ENCODE results near the gene HAAO. TPM values are rescaled to one million over a fixed set of nuclear protein-coding genes. Genes with fewer than 3 reads are reported as not detected.

HAAO gene
- total and polyA plus RNA-seq, 2 of the 13 experiments (the other 11 are each of a cell fraction or from before 2014, with no cell fraction given): 36.1 to 42.7 TPM

DNA sequence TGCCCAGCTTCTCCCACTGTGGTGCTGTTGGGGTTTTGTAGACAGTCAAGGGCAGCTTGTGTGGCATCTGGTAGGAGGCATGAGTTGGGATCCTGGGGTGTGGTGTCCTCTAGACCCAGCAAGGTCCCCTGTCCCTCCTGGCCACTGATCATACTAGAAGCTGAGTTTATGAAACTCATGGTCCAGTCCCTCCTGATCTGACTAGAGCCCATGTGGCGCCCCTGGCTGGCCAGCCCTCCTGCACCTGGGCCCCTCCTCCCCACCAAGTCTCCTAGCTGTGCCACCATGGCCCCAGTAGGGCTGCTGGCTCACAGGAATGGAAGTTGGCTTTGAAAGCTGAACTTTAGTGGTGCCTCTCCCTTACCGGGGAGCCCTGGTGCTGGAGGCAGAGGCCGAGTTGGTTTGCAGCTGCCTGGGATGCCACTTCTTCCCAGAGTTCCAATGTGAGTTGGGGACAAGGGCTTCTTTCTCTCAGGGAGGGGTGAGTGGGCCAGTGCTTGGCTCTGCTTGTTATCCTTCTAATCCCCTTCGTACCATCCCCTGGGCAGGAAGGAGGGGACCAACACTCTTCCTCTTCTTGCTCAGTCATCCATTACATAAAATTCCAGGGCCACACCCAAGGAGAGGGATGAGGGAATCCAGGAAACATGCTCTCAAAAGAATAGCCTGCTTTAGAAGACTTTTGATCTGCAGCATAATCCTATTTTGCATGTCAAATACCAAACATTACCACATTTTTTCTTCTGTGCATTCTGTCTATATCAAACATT is 37.5 kb upstream of the HAAO start:
- peaks cover 31% of the 10 kb centered on the region for H3K4me1 ChIP-seq (ENCODE audit: insufficient read depth, low read length)
- no peak for ATAC-seq
- DNase-seq (ENCODE audit: low spot score): no peak
- H4K20me1 ChIP-seq (ENCODE audit: insufficient read depth, low read length): no peaks in the 10 kb centered on the region
- FAIRE-seq: no peak
- no peak overlapping the region for H2AFZ ChIP-seq (ENCODE audit: low read length)
- H3K4me2 ChIP-seq (ENCODE audit: low read depth, low read length): no peak overlapping the region
- no peak overlapping the region for H3K9ac ChIP-seq (ENCODE audit: insufficient read depth, low read depth, low read length)
- no peak overlapping the region for H3K27ac ChIP-seq (ENCODE audit: extremely low read length, insufficient read depth, low read length)
- 31% methylated on average over 3 of the region's 4 CpGs for WGBS (ENCODE audit: low lambda C conversion rate)
- no peaks in the 10 kb centered on the region for H3K79me2 ChIP-seq (ENCODE audit: insufficient read depth, low read length)
- ChIA-PET CTCF (ENCODE audit: low intra/inter-chr PET ratio, low total read pairs) (interaction anchor here (1.1 to 3.5 kb wide), 6 partner anchors 31 to 779 kb away, joined by 4 to 29 read pairs (median 16); no protein-coding TSS in a partner anchor), POLR2A (interaction anchor here (1.3 kb wide), 1 partner anchor 96 kb away, joined by 5 read pairs; no protein-coding TSS in a partner anchor)
- no peaks in the 10 kb centered on the region for H3K36me3 ChIP-seq (replicated peaks in 1 of 2; ENCODE audit: control insufficient read depth in 1 of 2, insufficient read depth in 2 of 2, low read length in 2 of 2)
- intact Hi-C loops (cut with micrococcal nuclease; ENCODE audit: unreplicated experiment) (loop anchor here (1.0 to 5.0 kb wide), 4 partner anchors 77 to 654 kb away; no protein-coding TSS in a partner anchor), in situ Hi-C loops (cut with HindIII; ENCODE audit: extremely low pct_ligation_motif_present, low pct_unique_long_range_greater_than_20kb) (loop anchor here (5.0 kb wide), 1 partner anchor 397 kb away; the partner anchor contains the start of gene ZFP36L2)
- peaks cover 0 to 15% of the 10 kb centered on the region in 2 experiments; a peak in 3 of 5 replicates for H3K27me3 ChIP-seq (ENCODE audit: control insufficient read depth in 1 of 2, insufficient read depth in 2 of 2, low read length in 2 of 2)
- TF ChIP-seq ZNF747 (CRISPR knock-in tag; IDR thresholded peaks at IDR 0.05; ENCODE audit: borderline replicate concordance) (0 out of 2 replicates have a peak, but pooled peaks have one; percentile 14), IRF2 (CRISPR knock-in tag; IDR thresholded peaks at IDR 0.05) (no peak)
- H3K9me3 ChIP-seq (ENCODE audit: low read length): no peaks in the 10 kb centered on the region
- no TSS peak for BruUV-seq (replicated peaks)
- H3K4me3 ChIP-seq (replicated peaks in 1 of 3; ENCODE audit: insufficient read depth in 1 of 3, low read depth in 2 of 3, low read length in 3 of 3): no peak overlapping the region

DNA sequence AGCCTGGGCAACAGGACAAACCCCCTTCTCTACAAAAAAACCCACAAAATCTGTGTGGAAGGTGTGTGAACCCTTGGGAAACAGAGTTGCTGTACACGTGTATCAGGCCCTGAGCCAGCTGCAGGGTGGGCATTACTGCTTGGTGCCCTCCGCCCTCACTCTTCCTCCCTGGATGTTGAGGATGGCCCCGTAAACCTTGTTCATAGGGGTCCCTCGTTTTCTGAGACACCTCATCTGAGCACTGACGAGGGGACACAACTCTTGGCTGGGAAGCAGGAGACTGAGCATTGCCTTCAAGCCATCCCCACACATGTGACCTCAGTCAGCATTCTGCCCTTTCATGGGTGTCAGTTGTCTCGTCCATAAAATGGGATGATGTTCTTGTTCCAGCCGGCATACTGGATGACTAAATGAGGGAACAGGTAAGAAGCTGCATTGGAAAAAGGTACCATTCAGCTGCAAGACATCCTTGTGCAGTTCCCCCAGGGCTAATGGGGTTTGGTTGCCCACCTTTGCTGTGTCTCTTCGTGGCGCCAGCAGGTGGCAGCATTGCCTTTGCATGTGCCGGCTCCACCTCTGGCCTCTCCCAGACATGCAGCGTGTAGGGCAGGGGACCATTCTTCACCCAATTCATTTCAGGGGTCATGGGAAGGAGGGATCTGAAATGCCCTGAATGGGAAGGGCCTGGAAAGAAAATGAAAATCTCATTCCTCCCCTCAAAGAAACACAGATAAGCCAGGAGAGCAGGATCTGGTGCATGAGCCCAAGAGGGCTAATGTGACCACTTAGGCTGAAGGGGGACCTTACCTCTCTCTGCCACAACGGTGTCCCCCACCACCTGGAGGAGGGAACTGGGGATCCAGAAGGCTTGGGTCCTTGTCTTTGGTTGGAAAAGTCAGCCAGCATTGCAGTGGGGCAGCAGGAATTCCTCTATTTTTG is 36.4 kb upstream of the HAAO start:
- in situ Hi-C loops (cut with HindIII; ENCODE audit: extremely low pct_ligation_motif_present, low pct_unique_long_range_greater_than_20kb): loop anchor here (5.0 kb wide), 1 partner anchor 399 kb away; the partner anchor contains the start of gene ZFP36L2
- ATAC-seq: peak; percentile 94
- POLR2A ChIA-PET: interaction anchor here (0.7 kb wide), 1 partner anchor 767 kb away, joined by 3 read pairs; the partner anchor contains the start of gene THADA
- TF ChIP-seq MYC (CRISPR knock-in tag; IDR thresholded peaks at IDR 0.05; ENCODE audit: borderline replicate concordance): peak; percentile 44; the same call in 1 of the 2 replicates
- no peak; the same call in 1 of the 2 replicates for TF ChIP-seq NFKB2 (CRISPR knock-in tag; IDR thresholded peaks at IDR 0.05; ENCODE audit: borderline replicate concordance)
- TF ChIP-seq GATAD2A (CRISPR knock-in tag; IDR thresholded peaks at IDR 0.05): peak; percentile 27; the same call in 1 of the 2 replicates
- TF ChIP-seq, protein P1, sequence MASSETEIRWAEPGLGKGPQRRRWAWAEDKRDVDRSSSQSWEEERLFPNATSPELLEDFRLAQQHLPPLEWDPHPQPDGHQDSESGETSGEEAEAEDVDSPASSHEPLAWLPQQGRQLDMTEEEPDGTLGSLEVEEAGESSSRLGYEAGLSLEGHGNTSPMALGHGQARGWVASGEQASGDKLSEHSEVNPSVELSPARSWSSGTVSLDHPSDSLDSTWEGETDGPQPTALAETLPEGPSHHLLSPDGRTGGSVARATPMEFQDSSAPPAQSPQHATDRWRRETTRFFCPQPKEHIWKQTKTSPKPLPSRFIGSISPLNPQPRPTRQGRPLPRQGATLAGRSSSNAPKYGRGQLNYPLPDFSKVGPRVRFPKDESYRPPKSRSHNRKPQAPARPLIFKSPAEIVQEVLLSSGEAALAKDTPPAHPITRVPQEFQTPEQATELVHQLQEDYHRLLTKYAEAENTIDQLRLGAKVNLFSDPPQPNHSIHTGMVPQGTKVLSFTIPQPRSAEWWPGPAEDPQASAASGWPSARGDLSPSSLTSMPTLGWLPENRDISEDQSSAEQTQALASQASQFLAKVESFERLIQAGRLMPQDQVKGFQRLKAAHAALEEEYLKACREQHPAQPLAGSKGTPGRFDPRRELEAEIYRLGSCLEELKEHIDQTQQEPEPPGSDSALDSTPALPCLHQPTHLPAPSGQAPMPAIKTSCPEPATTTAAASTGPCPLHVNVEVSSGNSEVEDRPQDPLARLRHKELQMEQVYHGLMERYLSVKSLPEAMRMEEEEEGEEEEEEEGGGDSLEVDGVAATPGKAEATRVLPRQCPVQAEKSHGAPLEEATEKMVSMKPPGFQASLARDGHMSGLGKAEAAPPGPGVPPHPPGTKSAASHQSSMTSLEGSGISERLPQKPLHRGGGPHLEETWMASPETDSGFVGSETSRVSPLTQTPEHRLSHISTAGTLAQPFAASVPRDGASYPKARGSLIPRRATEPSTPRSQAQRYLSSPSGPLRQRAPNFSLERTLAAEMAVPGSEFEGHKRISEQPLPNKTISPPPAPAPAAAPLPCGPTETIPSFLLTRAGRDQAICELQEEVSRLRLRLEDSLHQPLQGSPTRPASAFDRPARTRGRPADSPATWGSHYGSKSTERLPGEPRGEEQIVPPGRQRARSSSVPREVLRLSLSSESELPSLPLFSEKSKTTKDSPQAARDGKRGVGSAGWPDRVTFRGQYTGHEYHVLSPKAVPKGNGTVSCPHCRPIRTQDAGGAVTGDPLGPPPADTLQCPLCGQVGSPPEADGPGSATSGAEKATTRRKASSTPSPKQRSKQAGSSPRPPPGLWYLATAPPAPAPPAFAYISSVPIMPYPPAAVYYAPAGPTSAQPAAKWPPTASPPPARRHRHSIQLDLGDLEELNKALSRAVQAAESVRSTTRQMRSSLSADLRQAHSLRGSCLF (CRISPR knock-in tag; IDR thresholded peaks at IDR 0.05; ENCODE audit: borderline replicate concordance): no peak

More for the DNA sequence above, 36.4 kb upstream of the HAAO start:
- peak; percentile 75 for FAIRE-seq
- intact Hi-C loops (cut with micrococcal nuclease; ENCODE audit: unreplicated experiment): loop anchor here (1.0 to 5.0 kb wide), 5 partner anchors 79 to 656 kb away; no protein-coding TSS in a partner anchor
- H4K20me1 ChIP-seq (ENCODE audit: insufficient read depth, low read length): no peaks in the 10 kb centered on the region
- no peaks in the 10 kb centered on the region for H3K36me3 ChIP-seq (replicated peaks in 1 of 2; ENCODE audit: control insufficient read depth in 1 of 2, insufficient read depth in 2 of 2, low read length in 2 of 2)
- H3K4me3 ChIP-seq (replicated peaks in 1 of 3; ENCODE audit: insufficient read depth in 1 of 3, low read depth in 2 of 3, low read length in 3 of 3): no peak overlapping the region
- no peaks in the 10 kb centered on the region for H3K9me3 ChIP-seq (ENCODE audit: low read length)
- DNase-seq (ENCODE audit: low spot score): peak; percentile 66
- no peak overlapping the region for H3K9ac ChIP-seq (ENCODE audit: insufficient read depth, low read depth, low read length)
- CTCF ChIA-PET (ENCODE audit: low intra/inter-chr PET ratio, low total read pairs): interaction anchor here (1.1 to 3.5 kb wide), 9 partner anchors 16 to 780 kb away, joined by 3 to 29 read pairs (median 12); no protein-coding TSS in a partner anchor
- no peaks in the 10 kb centered on the region for H3K79me2 ChIP-seq (ENCODE audit: insufficient read depth, low read length)
- peak overlapping the region; percentile 94 for H3K4me2 ChIP-seq (ENCODE audit: low read depth, low read length)
- H3K27me3 ChIP-seq (ENCODE audit: control insufficient read depth in 1 of 2, insufficient read depth in 2 of 2, low read length in 2 of 2): peaks cover 0 to 22% of the 10 kb centered on the region in 2 experiments; a peak in 3 of 5 replicates
- no TSS peak for BruUV-seq (replicated peaks)
- no peak overlapping the region for H3K27ac ChIP-seq (ENCODE audit: extremely low read length, insufficient read depth, low read length)
- H3K4me1 ChIP-seq (ENCODE audit: insufficient read depth, low read length): peaks cover 31% of the 10 kb centered on the region
- 12% methylated on average over 11 of the region's 12 CpGs for WGBS (ENCODE audit: low lambda C conversion rate)
- H2AFZ ChIP-seq (ENCODE audit: low read length): no peak overlapping the region
